RWPE2 (cell line): ENCODE measurements around the gene MALT1.

ENCODE experiments used
- ATAC-seq: fragments of 200-7000 bp; cut with Tn5 transposase; 3 replicates; pipeline ENCODE4 v1.9.1; 2021; ENCODE audit warnings: low read depth
- DNase-seq: peaks from one replicate; pipeline ENCODE4 v3.0.0-alpha.2; 2020; ENCODE audit warnings: low spot score
- H3K27ac ChIP-seq: fragments of 450-650 bp; 2 replicates; pipeline ENCODE4 v1.5.1; 2017; ENCODE audit warnings: mild to moderate bottlenecking; ENCODE audit not compliant: poor library complexity, severe bottlenecking
- H3K27me3 ChIP-seq: fragments of 250-450 bp; sonication (Bioruptor Pico); 2 replicates; pipeline ENCODE4 v1.5.1; 2021; ENCODE audit warnings: mild to moderate bottlenecking, moderate library complexity; ENCODE audit not compliant: insufficient read depth, poor library complexity, severe bottlenecking
- H3K36me3 ChIP-seq: fragments of 250-450 bp; sonication (Bioruptor Pico); 2 replicates; pipeline ENCODE4 v1.5.1; 2020; ENCODE audit warnings: low read depth, mild to moderate bottlenecking, moderate library complexity
- H3K4me1 ChIP-seq: fragments of 250-450 bp; sonication (Bioruptor Pico); 2 replicates; pipeline ENCODE4 v1.5.1; 2021; ENCODE audit warnings: mild to moderate bottlenecking, moderate library complexity; ENCODE audit not compliant: insufficient read depth, poor library complexity, severe bottlenecking
- H3K4me3 ChIP-seq: fragments of 250-450 bp; sonication (Bioruptor Pico); 2 replicates; pipeline ENCODE4 v1.5.1; 2021; ENCODE audit warnings: mild to moderate bottlenecking, moderate library complexity; ENCODE audit not compliant: severe bottlenecking
- H3K9me3 ChIP-seq: fragments of 250-450 bp; sonication (Bioruptor Pico); 2 replicates; pipeline ENCODE4 v1.5.1; 2021; ENCODE audit warnings: mild to moderate bottlenecking, moderate library complexity; ENCODE audit not compliant: severe bottlenecking
- CTCF ChIP-seq: fragments of 450-650 bp; IDR thresholded peaks from one replicate; pipeline ENCODE4 v1.5.1; 2017; ENCODE audit warnings: mild to moderate bottlenecking, moderate library complexity; ENCODE audit not compliant: poor library complexity, severe bottlenecking

MALT1 gene

GRCh38 chr18:58766164-58766563, 94.9 kb downstream of the MALT1 start:
- Histone ChIP-seq H3K4me3 (no peak overlapping the region), H3K27me3 (no peaks in the 10 kb centered on the region), H3K36me3 (no peaks in the 10 kb centered on the region), H3K4me1 (peaks cover 8% of the 10 kb centered on the region), H3K27ac (no peak overlapping the region), H3K9me3 (no peaks in the 10 kb centered on the region)
- ATAC-seq (no peak), DNase-seq (no peak)
- no peak for TF ChIP-seq CTCF

- Histone ChIP-seq H3K27me3 (no peaks in the 10 kb centered on the region), H3K27ac (no peak overlapping the region), H3K9me3 (no peaks in the 10 kb centered on the region), H3K36me3 (no peaks in the 10 kb centered on the region), H3K4me1 (peaks cover 8% of the 10 kb centered on the region), H3K4me3 (no peak overlapping the region)
- TF ChIP-seq CTCF = no peak
- no peak for ATAC-seq
- DNase-seq = no peak
Measured at GRCh38 chr18:58766946-58767345, 95.7 kb downstream of the MALT1 start.

GRCh38 chr18:58768293-58768974, 97.2 kb downstream of the MALT1 start:
- DNase-seq (peak; percentile 77), ATAC-seq (peak; percentile 88)
- peak overlapping the region; percentile 40 for H3K27ac ChIP-seq
- peaks cover 8% of the 10 kb centered on the region for H3K4me1 ChIP-seq
- no peaks in the 10 kb centered on the region for H3K27me3 ChIP-seq
- no peaks in the 10 kb centered on the region for H3K9me3 ChIP-seq
- TF ChIP-seq CTCF = peak; percentile 90
- H3K4me3 ChIP-seq = peak overlapping the region; percentile 10
- H3K36me3 ChIP-seq = no peaks in the 10 kb centered on the region

- H3K27me3 ChIP-seq = no peaks in the 10 kb centered on the region
- peaks cover 8% of the 10 kb centered on the region for H3K4me1 ChIP-seq
- no peak for ATAC-seq
- DNase-seq = no peak
- H3K9me3 ChIP-seq = no peaks in the 10 kb centered on the region
- H3K4me3 ChIP-seq = no peak overlapping the region
- no peak for TF ChIP-seq CTCF
- H3K36me3 ChIP-seq = no peaks in the 10 kb centered on the region
- peak overlapping the region; percentile 40 for H3K27ac ChIP-seq
Measured at GRCh38 chr18:58769321-58769720, 98.1 kb downstream of the MALT1 start.

GRCh38 chr18:58770601-58771000, 99.3 kb downstream of the MALT1 start:
- DNase-seq = no peak
- H3K27ac ChIP-seq = no peak overlapping the region
- no peaks in the 10 kb centered on the region for H3K9me3 ChIP-seq
- ATAC-seq = no peak
- H3K27me3 ChIP-seq = no peaks in the 10 kb centered on the region
- no peak for TF ChIP-seq CTCF
- H3K4me3 ChIP-seq = no peak overlapping the region
- H3K4me1 ChIP-seq = peaks cover 8% of the 10 kb centered on the region
- no peaks in the 10 kb centered on the region for H3K36me3 ChIP-seq
